H9 (cell line): ENCODE data around the gene ANKHD1. TPM values are rescaled to one million over a fixed set of nuclear protein-coding genes. Genes with fewer than 3 reads are reported as not detected.

ENCODE experiments used
- DNase-seq: peaks from one replicate; pipeline ENCODE4 v3.0.0-alpha.2; 2017
- H2AFZ ChIP-seq: one replicate; pipeline ENCODE4 v1.6.1; 2013; ENCODE audit warnings: mild to moderate bottlenecking, low read length, control low read depth, moderate library complexity
- H2AK5ac ChIP-seq: 2 replicates; pipeline ENCODE4 v1.6.1; 2013; ENCODE audit warnings: low read length, control low read depth, mixed read lengths; ENCODE audit not compliant: insufficient read length
- H2BK120ac ChIP-seq: one replicate; pipeline ENCODE4 v1.6.1; 2013; ENCODE audit warnings: low read depth, mild to moderate bottlenecking, low read length, control low read depth, inconsistent platforms; ENCODE audit not compliant: poor library complexity, severe bottlenecking
- H2BK12ac ChIP-seq: 2 replicates; pipeline ENCODE4 v1.6.1; 2013; ENCODE audit warnings: low read length, control low read depth, mixed read lengths, low read depth; ENCODE audit not compliant: insufficient read length
- H2BK15ac ChIP-seq: 2 replicates; pipeline ENCODE4 v1.6.1; 2013; ENCODE audit warnings: low read depth, low read length, control low read depth
- H2BK20ac ChIP-seq: one replicate; pipeline ENCODE4 v1.6.1; 2013; ENCODE audit warnings: low read depth, mild to moderate bottlenecking, low read length, control low read depth, inconsistent platforms; ENCODE audit not compliant: poor library complexity, severe bottlenecking
- H2BK5ac ChIP-seq: 2 replicates; pipeline ENCODE4 v1.6.1; 2013; ENCODE audit warnings: low read length, control low read depth, mixed read lengths; ENCODE audit not compliant: insufficient read length
- H3K14ac ChIP-seq: 2 replicates; pipeline ENCODE4 v1.6.1; 2013; ENCODE audit warnings: low read length, control low read depth; ENCODE audit not compliant: insufficient read depth
- H3K18ac ChIP-seq: 2 replicates; pipeline ENCODE4 v1.6.1; 2013; ENCODE audit warnings: low read depth, mild to moderate bottlenecking, mixed read lengths, low read length, control low read depth; ENCODE audit not compliant: insufficient read length
- H3K23ac ChIP-seq: 2 replicates; pipeline ENCODE4 v1.6.1; 2013; ENCODE audit warnings: low read length, control low read depth, mixed read lengths, low read depth; ENCODE audit not compliant: insufficient read length
- H3K23me2 ChIP-seq: 2 replicates; pipeline ENCODE4 v1.6.1; 2013; ENCODE audit warnings: low read depth, mild to moderate bottlenecking, mixed read lengths, low read length, control low read depth; ENCODE audit not compliant: insufficient read length, poor library complexity, severe bottlenecking
- H3K27ac ChIP-seq: 2 replicates; pipeline ENCODE4 v1.5.1; 2013; ENCODE audit warnings: low read length, control low read depth, mixed read lengths, low read depth; ENCODE audit not compliant: insufficient read length
- H3K27me3 ChIP-seq: 2 replicates; pipeline ENCODE4 v1.6.1; 2013; ENCODE audit warnings: low read length, control low read depth, inconsistent platforms; ENCODE audit not compliant: insufficient read depth
- H3K4ac ChIP-seq: 2 replicates; pipeline ENCODE4 v1.6.1; 2013; ENCODE audit warnings: low read depth, mild to moderate bottlenecking, control low read depth, inconsistent platforms, low read length, moderate library complexity
- H3K4me1 ChIP-seq: 2 replicates; pipeline ENCODE4 v1.6.1; 2013; ENCODE audit warnings: low read length, control low read depth, inconsistent platforms; ENCODE audit not compliant: insufficient read depth
- H3K4me2 ChIP-seq: 2 replicates; pipeline ENCODE4 v1.6.1; 2013; ENCODE audit warnings: low read length, control low read depth, mixed read lengths; ENCODE audit not compliant: insufficient read length, insufficient read depth
- H3K56ac ChIP-seq: 2 replicates; pipeline ENCODE4 v1.6.1; 2013; ENCODE audit warnings: low read depth, mild to moderate bottlenecking, mixed read lengths, low read length, control low read depth; ENCODE audit not compliant: insufficient read length
- H3K79me1 ChIP-seq: 2 replicates; pipeline ENCODE4 v1.6.1; 2013; ENCODE audit warnings: low read depth, mild to moderate bottlenecking, moderate library complexity, low read length, control low read depth, inconsistent platforms; ENCODE audit not compliant: insufficient read depth, poor library complexity, severe bottlenecking
- H3K79me2 ChIP-seq: 2 replicates; pipeline ENCODE4 v1.6.1; 2013; ENCODE audit warnings: low read length, control low read depth, inconsistent platforms; ENCODE audit not compliant: insufficient read depth
- H3K9ac ChIP-seq: 2 replicates; pipeline ENCODE4 v1.6.1; 2013; ENCODE audit warnings: low read length, control low read depth, mixed read lengths; ENCODE audit not compliant: insufficient read length; ENCODE audit errors: extremely low read depth
- H3K9me3 ChIP-seq: one replicate; pipeline ENCODE4 v1.6.1; 2013; ENCODE audit warnings: low read depth, low read length, inconsistent platforms; ENCODE audit not compliant: control insufficient read depth
- H3T11ph ChIP-seq: one replicate; pipeline ENCODE4 v1.6.1; 2013; ENCODE audit warnings: mild to moderate bottlenecking, low read length, control low read depth, inconsistent platforms
- H4K20me1 ChIP-seq: one replicate; pipeline ENCODE4 v1.6.1; 2013; ENCODE audit not compliant: control insufficient read depth, insufficient read length, insufficient read depth
- H4K5ac ChIP-seq: 2 replicates; pipeline ENCODE4 v1.6.1; 2013; ENCODE audit warnings: low read depth, mild to moderate bottlenecking, mixed read lengths, low read length, control low read depth; ENCODE audit not compliant: insufficient read length
- H4K8ac ChIP-seq: replicated peaks from 2 replicates; pipeline ENCODE4 v1.6.1; 2013; ENCODE audit warnings: low read length, control low read depth, mixed read lengths, low read depth; ENCODE audit not compliant: insufficient read length
- H4K91ac ChIP-seq: 2 replicates; pipeline ENCODE4 v1.6.1; 2013; ENCODE audit warnings: low read depth, mild to moderate bottlenecking, moderate library complexity, mixed read lengths, low read length, control low read depth; ENCODE audit not compliant: insufficient read length
- H3K27ac Mint-ChIP-seq, 3 experiments: 2 replicates in 2 of 3; 3 replicates in 1 of 3; pipeline ENCODE4 v1.8.0; 2020 to 2021; ENCODE audit warnings: mixed read lengths in 3 of 3, mild to moderate bottlenecking in 1 of 3, moderate library complexity in 1 of 3
- H3K27me3 Mint-ChIP-seq: 2 replicates; pipeline ENCODE4 v1.8.0; 2021; ENCODE audit warnings: low read depth, mild to moderate bottlenecking, moderate library complexity, mixed read lengths
- H3K36me3 Mint-ChIP-seq, 3 experiments: 2 replicates in 2 of 3; 3 replicates in 1 of 3; pipeline ENCODE4 v1.8.0; 2020 to 2021; ENCODE audit warnings: low read depth in 3 of 3, mixed read lengths in 3 of 3; ENCODE audit not compliant: insufficient read depth in 1 of 3
- H3K4me1 Mint-ChIP-seq, 2 experiments: 2 replicates each; pipeline ENCODE4 v1.8.0; 2020; ENCODE audit warnings: mixed read lengths in 2 of 2
- H3K4me3 Mint-ChIP-seq, 2 experiments: 2 replicates in 1 of 2; 3 replicates in 1 of 2; pipeline ENCODE4 v1.8.0; 2020 to 2021; ENCODE audit warnings: mild to moderate bottlenecking in 2 of 2, mixed read lengths in 2 of 2, moderate library complexity in 1 of 2
- H3K9me3 Mint-ChIP-seq, 2 experiments: 2 replicates in 1 of 2; 3 replicates in 1 of 2; pipeline ENCODE4 v1.8.0; 2020; ENCODE audit warnings: mild to moderate bottlenecking in 2 of 2, mixed read lengths in 2 of 2, moderate library complexity in 1 of 2
- CTCF ChIP-seq: fragments of 200-600 bp; sonication (generic); conservative IDR thresholded peaks from 3 replicates; pipeline ENCODE4 v1.8.0; 2021; ENCODE audit warnings: antibody characterized with exemption, mild to moderate bottlenecking
- WGBS: extraction: QIAGEN DNeasy Blood & Tissue Kit; methylation state at CpG from one replicate; pipeline ENCODE4 v1.1.7; 2013; ENCODE audit warnings: missing lambda C conversion rate, low lambda C conversion rate, mixed read lengths; ENCODE audit not compliant: insufficient read length; ENCODE audit errors: extremely low coverage; 5-methylcytosine and 5-hydroxymethylcytosine counted together
- total RNA-seq: library from RNA; stranded (reverse); gene quantifications from 2 replicates; pipeline ENCODE4 v1.2.1, GENCODE V29; 2021

Gene ANKHD1
- total RNA-seq, 1 experiment from 2014 or later = 105 TPM

- Histone ChIP-seq H2AFZ (no peak overlapping the region), H3K9ac (no peak overlapping the region), H3K27me3 (no peaks in the 10 kb centered on the region), H3K56ac (no peak overlapping the region), H3K18ac (no peak overlapping the region), H3K79me2 (peaks cover 27% of the 10 kb centered on the region; the same call in 1 of the 2 replicates), H3K23ac (no peak overlapping the region), H3K4me2 (no peak overlapping the region), H3K4me1 (no peaks in the 10 kb centered on the region), H2BK120ac (no peak overlapping the region), H3K23me2 (no peaks in the 10 kb centered on the region), H4K91ac (no peak overlapping the region), H3K4ac (no peak overlapping the region), H4K8ac (no peak overlapping the region), H2AK5ac (no peak overlapping the region), H4K20me1 (no peaks in the 10 kb centered on the region), H2BK12ac (no peak overlapping the region), H2BK5ac (no peak overlapping the region), H3K27ac (no peak overlapping the region), H2BK20ac (no peak overlapping the region), H3K14ac (no peak overlapping the region), H3T11ph (no peak overlapping the region), H3K9me3 (no peaks in the 10 kb centered on the region), H2BK15ac (no peak overlapping the region), H3K79me1 (peaks cover 6% of the 10 kb centered on the region), H4K5ac (no peak overlapping the region)
- peak overlapping the region in 1 of 3 experiments; percentile 57; a peak in 1 of 7 replicates for H3K27ac Mint-ChIP-seq
- H3K36me3 Mint-ChIP-seq = peaks cover 7 to 11% (median 10%) of the 10 kb centered on the region in 3 experiments; a peak in 6 of 7 replicates
- H3K4me1 Mint-ChIP-seq = peaks cover 10 to 21% of the 10 kb centered on the region in 2 experiments
- no peak for DNase-seq
- no peaks in the 10 kb centered on the region for H3K9me3 Mint-ChIP-seq
- WGBS = no CpG with 5 or more reads among the region's 4 CpGs
- H3K27me3 Mint-ChIP-seq = no peaks in the 10 kb centered on the region
- TF ChIP-seq CTCF = no peak
- no peak overlapping the region for H3K4me3 Mint-ChIP-seq
These were observed 18.6 kb downstream of the ANKHD1 start for GRCh38 chr5:140420226-140420570.
